Fibroblast of mammary gland (primary cell): Measurements from ENCODE around the gene P2RY6.

Experiments
- DNase-seq: peaks from one replicate; pipeline ENCODE4 v3.0.0-alpha.2; 2010; ENCODE audit warnings: low read depth
- H3K4me3 ChIP-seq: 2 replicates; pipeline ENCODE4 v1.5.1; 2011; ENCODE audit warnings: low read depth, mild to moderate bottlenecking, low read length, moderate library complexity; ENCODE audit not compliant: control insufficient read depth
- CTCF ChIP-seq: conservative IDR thresholded peaks from 2 replicates; pipeline ENCODE4 v1.5.1; 2011; ENCODE audit warnings: low read depth, low read length, inconsistent platforms; ENCODE audit not compliant: control insufficient read depth, insufficient read depth

The P2RY6 gene

GRCh38 chr11:73271936-73272679, at the start of gene P2RY6:
Gene P2RY6 (plus strand): TSS chr11:73272338. CDS start chr11:73296519, 24,181 bp downstream.
- peak; percentile 37 for DNase-seq
- TF ChIP-seq CTCF, result no peak
- no peak within 1 kb of the TSS for H3K4me3 ChIP-seq

DNA sequence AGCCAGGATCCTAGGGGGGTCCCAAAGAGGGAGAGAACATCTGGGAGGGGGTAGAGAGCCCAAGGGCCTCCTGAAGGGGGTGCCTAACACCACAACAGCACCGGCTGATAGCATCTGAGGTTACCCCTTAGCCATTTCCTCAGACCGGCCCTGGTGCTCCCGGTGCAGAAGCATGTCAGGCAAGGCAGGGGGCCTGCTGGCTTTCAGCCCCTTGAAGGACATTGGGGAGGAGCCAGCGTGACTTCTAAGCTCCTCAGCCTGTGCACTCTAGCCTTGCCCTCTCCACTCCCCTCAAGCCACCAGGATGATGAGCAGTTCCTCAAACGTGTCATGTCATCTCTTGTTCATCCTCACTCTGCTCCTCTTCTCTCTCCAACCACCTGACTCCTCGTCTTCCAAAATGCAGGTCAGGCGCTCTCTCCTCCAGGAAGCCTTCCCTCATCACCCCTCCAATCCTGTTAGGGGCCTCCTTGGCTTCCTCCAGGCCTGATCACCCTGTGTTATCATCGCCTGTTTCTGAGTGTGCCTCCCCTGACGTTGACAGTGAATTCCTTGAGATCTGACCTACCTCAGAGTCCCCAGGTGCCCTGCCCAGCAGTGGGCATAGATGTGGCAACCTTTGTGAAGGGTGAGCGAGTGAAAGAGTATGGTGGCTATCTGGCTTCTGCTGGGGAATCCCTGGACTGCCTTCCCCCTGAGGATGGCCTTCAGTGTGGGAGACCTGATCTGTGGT, 48.0 kb upstream of the P2RY6 start:
- no peak for DNase-seq
- no peak for TF ChIP-seq CTCF
- H3K4me3 ChIP-seq, result no peak overlapping the region

DNA sequence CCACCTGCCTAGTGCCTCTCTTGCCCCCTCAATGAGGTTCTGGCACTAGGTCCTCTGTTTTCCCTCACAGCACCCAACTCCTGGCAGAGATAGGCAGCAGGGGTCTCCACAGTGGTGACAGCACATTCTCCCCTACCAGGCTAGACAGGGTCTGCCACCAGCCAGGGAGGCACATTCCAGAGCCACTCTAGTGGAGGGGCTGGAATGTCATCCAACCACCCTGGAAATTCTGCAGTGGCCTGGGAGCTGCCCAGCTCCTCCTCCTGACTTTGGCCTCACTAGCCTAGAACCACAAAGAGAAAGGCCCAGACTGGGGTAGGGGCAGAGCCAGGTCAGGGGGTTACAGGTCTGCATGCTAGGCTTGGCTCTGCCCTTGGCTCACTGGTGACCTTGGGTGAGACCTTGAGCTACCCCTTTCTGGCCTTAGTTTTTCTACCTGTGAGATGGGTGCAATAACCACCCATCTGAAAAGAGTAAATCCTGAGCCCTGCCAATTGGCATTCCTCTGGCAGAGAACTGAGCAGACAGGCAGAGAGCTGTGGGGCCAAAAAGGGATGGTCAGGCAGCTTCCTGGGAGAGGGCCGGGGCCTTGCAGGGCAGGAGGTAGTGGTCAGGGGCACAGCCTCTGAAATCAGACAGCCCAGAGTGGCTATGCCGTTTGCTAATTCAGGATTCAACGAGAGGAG, 47.0 kb upstream of the P2RY6 start:
- no peak overlapping the region for H3K4me3 ChIP-seq
- no peak for TF ChIP-seq CTCF
- DNase-seq, result no peak

- TF ChIP-seq CTCF, result no peak
- no peak for DNase-seq
- no peak overlapping the region for H3K4me3 ChIP-seq
These were observed 46.3 kb upstream of the P2RY6 start for GRCh38 chr11:73225851-73226250.

DNA sequence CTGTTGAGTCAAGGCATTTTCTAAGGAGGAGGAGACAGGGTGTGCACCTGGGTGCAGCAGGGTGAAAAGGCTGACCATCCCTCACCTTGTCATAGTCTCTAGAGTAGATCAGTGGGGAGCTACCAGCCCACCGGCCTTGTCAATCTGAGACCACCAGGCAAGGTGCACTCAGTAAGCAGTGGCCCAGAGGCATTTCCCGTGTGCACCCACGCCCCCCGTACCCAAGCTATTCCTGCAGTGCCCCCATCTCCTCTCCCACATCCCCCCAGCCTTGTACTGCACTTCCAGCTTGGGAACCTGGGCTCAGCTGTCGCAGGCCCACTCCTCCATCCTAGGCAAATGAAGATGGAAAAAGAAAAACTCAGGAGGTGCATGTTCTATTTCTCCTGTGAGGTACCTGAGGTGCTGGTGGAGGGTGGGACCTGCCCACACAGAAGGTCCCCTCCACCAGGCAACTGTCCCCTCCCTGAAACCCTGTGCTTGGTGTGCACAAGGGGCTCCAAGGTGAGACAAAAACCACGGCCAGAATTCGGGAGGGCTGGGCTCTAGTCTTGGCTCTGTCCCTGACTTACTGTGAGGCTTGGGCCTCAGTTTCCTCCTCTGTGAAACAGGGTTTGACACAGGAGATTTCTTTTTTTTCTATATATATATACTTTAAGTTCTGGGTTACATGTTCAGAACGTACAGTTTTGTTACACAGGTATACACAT, 45.7 kb upstream of the P2RY6 start:
- no peak overlapping the region for H3K4me3 ChIP-seq
- no peak for DNase-seq
- no peak for TF ChIP-seq CTCF

DNA sequence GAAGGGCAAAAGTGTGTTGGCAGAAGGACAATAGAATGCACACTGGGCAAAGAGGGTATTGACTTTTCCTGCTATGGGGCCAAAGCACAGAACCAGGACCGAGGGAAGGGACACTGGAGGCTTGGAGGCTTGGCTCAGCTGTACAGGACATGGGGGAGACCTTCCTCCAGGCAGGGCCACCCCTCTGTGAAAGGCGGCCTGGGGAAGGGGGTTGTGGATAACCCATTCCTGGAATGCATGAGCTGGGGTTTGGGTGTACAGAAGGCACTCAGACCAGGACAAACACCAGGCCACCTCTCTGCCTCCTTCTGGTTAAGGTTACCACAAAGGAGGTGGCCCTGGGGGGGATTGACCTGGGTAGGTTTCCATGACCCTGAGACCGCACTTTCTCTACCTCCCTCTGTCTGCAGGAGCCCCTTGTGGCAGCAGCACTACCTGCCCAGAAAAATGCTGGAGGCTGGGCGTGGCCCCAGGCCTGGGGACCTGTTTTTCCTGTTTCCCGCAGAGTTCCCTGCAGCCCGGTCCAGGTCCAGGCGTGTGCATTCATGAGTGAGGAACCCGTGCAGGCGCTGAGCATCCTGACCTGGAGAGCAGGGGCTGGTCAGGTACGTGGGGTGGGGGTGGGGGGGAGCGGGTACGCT, 44.4 kb upstream of the P2RY6 start:
- H3K4me3 ChIP-seq, result no peak overlapping the region
- no peak for DNase-seq
- no peak for TF ChIP-seq CTCF
